GM12801 (cell line): ENCODE measurements around the gene SCIN.

ENCODE experiments used
- TF ChIP-seq, protein P1 (sequence below): IDR thresholded peaks from one replicate; pipeline ENCODE4 v1.5.1; 2011; ENCODE audit warnings: control low read depth; ENCODE audit not compliant: insufficient read length; ENCODE audit errors: extremely low read depth

Gene SCIN

DNA sequence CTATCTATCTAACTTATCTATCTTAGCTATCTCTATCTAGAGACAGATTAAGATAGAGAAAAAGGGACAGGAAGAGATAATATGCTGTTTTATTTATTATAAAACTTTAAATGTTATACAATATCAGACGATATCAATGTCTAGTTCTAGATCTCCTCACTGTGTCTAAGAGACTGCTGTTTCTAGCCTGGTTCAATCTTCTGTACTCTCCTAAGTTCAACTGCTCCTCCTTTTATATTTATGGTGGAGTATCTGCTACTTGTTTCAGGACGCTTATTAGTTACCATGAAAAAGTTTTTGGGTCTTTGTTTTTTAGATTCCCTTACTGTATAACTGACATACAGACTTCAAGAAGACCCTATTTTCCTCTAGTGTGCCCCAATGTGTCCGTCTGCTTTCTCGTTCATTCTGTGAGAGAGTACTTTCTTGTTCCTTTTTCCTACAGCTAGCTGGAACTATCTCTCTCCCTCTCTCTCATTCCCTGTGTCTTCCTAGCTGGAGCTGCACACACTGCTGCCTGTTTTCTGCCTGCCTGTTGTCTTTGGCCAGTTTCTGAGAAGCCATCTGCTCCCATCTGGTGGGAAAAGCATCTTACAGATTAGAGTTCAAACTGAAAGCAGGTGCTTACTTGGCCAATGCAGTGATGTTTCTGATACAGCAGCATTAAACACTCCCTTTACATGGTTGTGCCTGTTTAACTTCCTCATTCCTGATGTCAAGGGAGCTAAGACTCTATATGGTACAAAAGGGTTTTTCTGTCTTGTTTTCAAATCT is 67.5 kb downstream of the SCIN start:
- TF ChIP-seq, protein P1, sequence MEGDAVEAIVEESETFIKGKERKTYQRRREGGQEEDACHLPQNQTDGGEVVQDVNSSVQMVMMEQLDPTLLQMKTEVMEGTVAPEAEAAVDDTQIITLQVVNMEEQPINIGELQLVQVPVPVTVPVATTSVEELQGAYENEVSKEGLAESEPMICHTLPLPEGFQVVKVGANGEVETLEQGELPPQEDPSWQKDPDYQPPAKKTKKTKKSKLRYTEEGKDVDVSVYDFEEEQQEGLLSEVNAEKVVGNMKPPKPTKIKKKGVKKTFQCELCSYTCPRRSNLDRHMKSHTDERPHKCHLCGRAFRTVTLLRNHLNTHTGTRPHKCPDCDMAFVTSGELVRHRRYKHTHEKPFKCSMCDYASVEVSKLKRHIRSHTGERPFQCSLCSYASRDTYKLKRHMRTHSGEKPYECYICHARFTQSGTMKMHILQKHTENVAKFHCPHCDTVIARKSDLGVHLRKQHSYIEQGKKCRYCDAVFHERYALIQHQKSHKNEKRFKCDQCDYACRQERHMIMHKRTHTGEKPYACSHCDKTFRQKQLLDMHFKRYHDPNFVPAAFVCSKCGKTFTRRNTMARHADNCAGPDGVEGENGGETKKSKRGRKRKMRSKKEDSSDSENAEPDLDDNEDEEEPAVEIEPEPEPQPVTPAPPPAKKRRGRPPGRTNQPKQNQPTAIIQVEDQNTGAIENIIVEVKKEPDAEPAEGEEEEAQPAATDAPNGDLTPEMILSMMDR = no peak

DNA sequence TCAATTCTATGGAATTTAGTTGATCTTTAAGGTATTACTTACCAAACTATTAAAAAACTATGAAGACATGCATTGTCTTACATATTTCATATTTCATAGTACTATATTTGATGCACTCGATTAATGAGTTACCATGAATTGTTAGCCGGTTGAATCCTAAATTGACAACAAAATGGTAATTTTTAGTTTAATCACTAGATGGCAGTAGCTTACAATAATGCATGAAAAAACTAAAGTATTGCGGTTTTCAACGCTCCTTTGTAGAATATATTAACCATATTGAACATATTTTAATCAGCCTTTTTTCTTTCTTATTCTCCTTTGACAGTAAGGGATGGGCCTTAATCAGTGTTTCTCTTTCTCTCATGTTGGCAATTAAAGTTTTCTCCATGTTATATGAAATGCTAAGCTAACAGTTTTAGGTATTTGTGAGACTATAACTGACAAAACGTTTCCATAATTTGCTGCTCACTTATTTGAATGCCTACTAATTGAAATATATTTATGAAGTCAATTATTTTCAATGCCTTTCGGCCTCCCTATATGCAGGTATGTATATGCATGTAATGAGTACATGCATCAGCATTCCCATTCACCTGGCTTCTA is 68.4 kb downstream of the SCIN start:
- TF ChIP-seq, protein P1 = no peak

DNA sequence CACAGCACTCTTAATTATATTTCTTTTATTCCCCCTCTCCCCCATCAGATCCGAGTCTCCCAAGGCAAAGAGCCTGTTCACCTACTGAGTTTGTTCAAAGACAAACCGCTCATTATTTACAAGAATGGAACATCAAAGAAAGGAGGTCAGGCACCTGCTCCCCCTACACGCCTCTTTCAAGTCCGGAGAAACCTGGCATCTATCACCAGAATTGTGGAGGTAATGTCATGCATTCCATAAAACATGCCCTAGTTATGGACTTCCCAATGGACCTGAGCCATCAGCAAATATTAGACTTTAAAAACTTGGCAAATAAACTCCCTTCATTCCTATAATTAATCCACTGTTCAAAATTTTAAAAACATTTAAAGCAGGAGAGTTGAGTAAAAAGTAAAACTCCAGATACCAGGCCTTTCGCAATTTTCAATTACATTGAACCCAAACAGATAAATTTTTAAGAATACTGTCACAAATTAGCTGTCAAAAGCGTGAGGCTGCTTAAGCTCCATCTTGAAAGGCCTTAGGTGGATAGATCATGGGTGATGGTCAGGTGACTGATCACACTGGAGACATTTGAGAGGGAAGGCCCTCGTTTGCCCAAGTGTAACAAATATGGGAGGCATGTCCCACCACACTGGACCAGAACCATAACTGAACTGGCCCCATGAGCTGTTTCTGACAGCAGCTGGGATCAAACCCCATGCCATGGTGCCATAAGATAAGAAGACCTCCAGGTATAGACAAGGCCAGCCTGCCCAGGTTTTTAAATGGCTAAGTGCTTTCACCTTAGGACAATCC is 70.0 kb downstream of the SCIN start:
- TF ChIP-seq, protein P1 = no peak

DNA sequence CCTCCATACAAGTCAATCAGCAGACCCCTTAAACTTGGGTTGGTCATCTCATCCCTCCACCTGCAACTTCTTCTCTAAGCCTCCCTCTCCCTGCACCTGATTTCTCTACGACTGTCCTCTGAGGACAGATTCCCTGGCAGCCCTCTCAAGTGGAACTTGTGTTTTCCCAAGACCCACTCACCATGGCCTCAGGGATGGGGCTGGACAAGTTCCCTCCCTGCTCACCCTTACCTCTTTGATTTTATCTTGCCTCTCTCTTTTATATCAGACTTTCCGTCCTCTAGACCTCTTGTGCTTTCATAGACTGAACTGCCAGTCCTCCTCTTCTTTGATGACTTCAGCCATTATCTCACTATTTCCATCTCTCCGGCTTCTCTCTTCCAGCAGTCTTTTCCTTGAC is 70.7 kb downstream of the SCIN start:
- TF ChIP-seq, protein P1 = no peak

DNA sequence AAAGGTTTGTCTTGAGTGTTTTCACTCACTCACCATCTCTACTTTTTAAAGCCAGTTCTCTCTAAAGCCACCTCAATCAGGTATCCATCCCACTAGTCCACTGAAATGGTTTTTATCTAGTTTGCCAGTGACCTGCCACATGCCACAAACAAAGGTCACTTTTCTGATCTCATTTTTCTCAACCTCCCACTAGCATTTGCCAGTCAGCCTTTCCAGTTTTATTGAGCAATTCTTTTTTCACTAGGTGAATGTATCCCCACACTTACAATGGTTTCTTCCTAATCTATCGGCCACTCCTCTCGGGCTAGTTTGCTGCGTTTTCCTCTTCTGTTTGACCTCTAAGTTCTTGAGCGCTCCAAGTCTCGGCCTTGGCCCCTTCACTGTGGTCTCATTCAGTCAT is 72.0 kb downstream of the SCIN start:
- TF ChIP-seq, protein P1 = no peak

DNA sequence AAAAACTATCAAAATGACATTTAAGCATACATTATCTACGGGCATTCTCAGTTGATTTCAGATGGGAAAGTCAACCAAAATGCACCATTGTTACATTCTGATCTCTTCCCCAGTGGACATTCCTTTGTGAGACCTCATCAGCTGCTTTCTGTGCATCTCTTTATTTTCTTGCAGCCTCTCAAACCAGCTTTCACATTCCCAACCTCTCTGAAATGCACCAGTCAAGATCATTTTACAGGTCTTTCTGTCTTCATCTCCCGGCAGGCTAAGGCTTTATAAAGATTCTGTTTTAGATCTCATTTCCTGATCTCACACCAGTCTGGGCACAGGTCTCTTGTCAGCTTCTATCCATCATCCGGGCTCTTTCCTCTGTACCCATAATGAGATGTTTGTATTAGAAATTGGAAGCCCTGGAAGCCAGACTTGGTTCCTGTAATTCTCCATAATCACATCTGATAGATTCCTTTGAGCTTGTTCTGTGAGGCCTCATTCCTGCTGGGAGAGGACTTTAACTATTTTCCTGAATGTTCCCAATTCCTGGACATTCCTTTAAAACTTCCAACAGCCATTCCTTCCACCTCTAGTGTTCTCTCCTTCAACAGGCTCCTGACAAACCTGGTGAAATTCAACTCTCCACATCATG is 72.6 kb downstream of the SCIN start:
- TF ChIP-seq, protein P1 = no peak

DNA sequence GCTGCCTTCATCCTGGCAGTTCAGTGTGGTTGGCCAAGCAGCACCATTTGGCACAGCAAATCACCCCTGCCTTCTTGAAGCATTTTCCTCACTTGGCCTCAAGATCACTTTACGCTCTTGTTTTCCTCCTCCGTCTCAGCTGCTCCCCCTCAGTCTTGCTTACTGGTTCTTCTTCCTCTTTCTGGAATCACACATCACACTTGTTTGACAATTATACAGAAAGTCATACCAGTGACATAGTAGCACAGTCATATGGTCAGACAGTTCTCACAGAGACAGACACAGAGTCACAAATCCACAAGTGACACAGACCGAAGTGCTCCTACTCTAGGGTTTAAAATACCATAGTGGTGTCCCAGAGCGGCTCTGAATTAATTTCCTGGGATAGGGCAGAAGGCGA is 73.1 kb downstream of the SCIN start:
- TF ChIP-seq, protein P1 = no peak
